Measurements from ENCODE around the gene FAU. TPM values are rescaled to one million over a fixed set of nuclear protein-coding genes. Genes with fewer than 3 reads are reported as not detected.
A peak's percentile ranks its signal among the peaks of the same experiment; 100 is the strongest.

The FAU gene
- total and polyA plus RNA-seq, 2 donors: 177 to 1,282 TPM

GRCh38 chr11:65078786-65079342, 43.1 kb downstream of the FAU start:
- H3K27ac ChIP-seq (ENCODE audit: low read depth): no peak overlapping the region
- H3K36me3 ChIP-seq (ENCODE audit: insufficient read depth): no peaks in the 10 kb centered on the region
- H3K4me1 ChIP-seq (ENCODE audit: insufficient read depth): no peaks in the 10 kb centered on the region
- 93% methylated on average over 9 of the region's 9 CpGs for WGBS
- DNase-seq (ENCODE audit: extremely low spot score): no peak
- H3K4me3 ChIP-seq (ENCODE audit: low read depth, low read length): no peak overlapping the region

GRCh38 chr11:65078151-65078550, 43.8 kb downstream of the FAU start:
- 60% methylated on average over 3 of the region's 3 CpGs for WGBS
- no peak for DNase-seq (ENCODE audit: extremely low spot score)
- Histone ChIP-seq H3K36me3 (ENCODE audit: insufficient read depth) (no peaks in the 10 kb centered on the region), H3K27ac (ENCODE audit: low read depth) (no peak overlapping the region), H3K4me1 (ENCODE audit: insufficient read depth) (no peaks in the 10 kb centered on the region), H3K4me3 (ENCODE audit: low read depth, low read length) (no peak overlapping the region)

GRCh38 chr11:65077451-65077850, 44.5 kb downstream of the FAU start:
- no peaks in the 10 kb centered on the region for H3K36me3 ChIP-seq (ENCODE audit: insufficient read depth)
- DNase-seq (ENCODE audit: extremely low spot score): no peak
- 63% methylated on average over 4 of the region's 4 CpGs for WGBS
- H3K27ac ChIP-seq (ENCODE audit: low read depth): no peak overlapping the region
- H3K4me1 ChIP-seq (ENCODE audit: insufficient read depth): no peaks in the 10 kb centered on the region
- no peak overlapping the region for H3K4me3 ChIP-seq (ENCODE audit: low read depth, low read length)

- no peaks in the 10 kb centered on the region for H3K36me3 ChIP-seq (ENCODE audit: insufficient read depth)
- WGBS: 58% methylated on average over 1 of the region's 1 CpG
- DNase-seq (ENCODE audit: extremely low spot score): no peak
These were observed 49.3 kb downstream of the FAU start for GRCh38 chr11:65072631-65072966.

GRCh38 chr11:65071907-65072630, 49.9 kb downstream of the FAU start:
- Histone ChIP-seq H3K4me1 (ENCODE audit: insufficient read depth) (no peaks in the 10 kb centered on the region), H3K36me3 (ENCODE audit: insufficient read depth) (no peaks in the 10 kb centered on the region), H3K4me3 (ENCODE audit: low read depth, low read length) (no peak overlapping the region), H3K27ac (ENCODE audit: low read depth) (no peak overlapping the region)
- DNase-seq (ENCODE audit: extremely low spot score): no peak
- whole genome bisulfite sequencing: 66% methylated on average over 4 of the region's 4 CpGs

More at GRCh38 chr11:65072631-65072966, 49.3 kb downstream of the FAU start:
- Histone ChIP-seq H3K27ac (ENCODE audit: low read depth) (no peak overlapping the region), H3K4me3 (ENCODE audit: low read depth, low read length) (no peak overlapping the region), H3K4me1 (ENCODE audit: insufficient read depth) (no peaks in the 10 kb centered on the region)

Small RNA genes lying within 50 kb of the gene (small RNA-seq; reads per million reads assigned to genes)
- gene HIGD1AP10: not detected
- not detected for gene PDCL2P2
- gene RNU2-23P: 2.1 reads per million, percentile 86 among the genes with 10 or more reads in this experiment

Other genes with a start within 250 kb of the FAU start
- 31.3 TPM for gene EHD1, start 243.5 kb downstream of the FAU start, total RNA-seq
- 50.5 TPM for gene EHD1, start 243.5 kb downstream of the FAU start, polyA plus RNA-seq
- 7.6 TPM for gene ATG2A, start 204.9 kb downstream of the FAU start, total RNA-seq
- 21.4 TPM for gene ATG2A, start 204.9 kb downstream of the FAU start, polyA plus RNA-seq
- gene PPP2R5B, start 197.4 kb downstream of the FAU start, total RNA-seq: 7.3 TPM
- gene PPP2R5B, start 197.4 kb downstream of the FAU start, polyA plus RNA-seq: 22.1 TPM
- not detected for gene GPHA2, start 186.2 kb downstream of the FAU start, total RNA-seq
- not detected for gene GPHA2, start 186.2 kb downstream of the FAU start, polyA plus RNA-seq
- gene MAJIN, start 150.0 kb downstream of the FAU start, total RNA-seq: not detected
- gene MAJIN, start 150.0 kb downstream of the FAU start, polyA plus RNA-seq: not detected
- 0.85 TPM for gene BATF2, start 125.2 kb downstream of the FAU start, total RNA-seq
- gene BATF2, start 125.2 kb downstream of the FAU start, polyA plus RNA-seq: 5.8 TPM
- 37.9 TPM for gene ARL2, start 108.0 kb downstream of the FAU start, total RNA-seq
- 170 TPM for gene ARL2, start 108.0 kb downstream of the FAU start, polyA plus RNA-seq
- gene SNX15, start 94.7 kb downstream of the FAU start, total RNA-seq: 9.4 TPM
- 34.5 TPM for gene SNX15, start 94.7 kb downstream of the FAU start, polyA plus RNA-seq
- 3.0 TPM for gene SAC3D1, start 80.9 kb downstream of the FAU start, total RNA-seq
- 14.7 TPM for gene SAC3D1, start 80.9 kb downstream of the FAU start, polyA plus RNA-seq
- 11.7 TPM for gene NAALADL1, start 63.6 kb downstream of the FAU start, total RNA-seq
- gene NAALADL1, start 63.6 kb downstream of the FAU start, polyA plus RNA-seq: 38.1 TPM
- 3.9 TPM for gene CDCA5, start 38.1 kb downstream of the FAU start, total RNA-seq
- gene CDCA5, start 38.1 kb downstream of the FAU start, polyA plus RNA-seq: 1.2 TPM
- gene ZFPL1, start 37.9 kb downstream of the FAU start, total RNA-seq: 14.6 TPM
- 50.8 TPM for gene ZFPL1, start 37.9 kb downstream of the FAU start, polyA plus RNA-seq
- gene VPS51, start 25.9 kb downstream of the FAU start, total RNA-seq: 107 TPM
- gene VPS51, start 25.9 kb downstream of the FAU start, polyA plus RNA-seq: 167 TPM
- 9.6 TPM for gene TM7SF2, start 10.3 kb downstream of the FAU start, total RNA-seq
- 12.1 TPM for gene TM7SF2, start 10.3 kb downstream of the FAU start, polyA plus RNA-seq
- 2.6 TPM for gene ZNHIT2, start 4.4 kb downstream of the FAU start, total RNA-seq
- gene ZNHIT2, start 4.4 kb downstream of the FAU start, polyA plus RNA-seq: 19.8 TPM
- 26.8 TPM for gene MRPL49, start 187 bp upstream of the FAU start, total RNA-seq
- gene MRPL49, start 187 bp upstream of the FAU start, polyA plus RNA-seq: 55.6 TPM
- gene SYVN1, start 12.4 kb upstream of the FAU start, total RNA-seq: 16.2 TPM
- 29.3 TPM for gene SYVN1, start 12.4 kb upstream of the FAU start, polyA plus RNA-seq
- gene SPDYC, start 48.1 kb upstream of the FAU start, total RNA-seq: not detected
- gene SPDYC, start 48.1 kb upstream of the FAU start, polyA plus RNA-seq: not detected
- gene CAPN1, start 59.8 kb upstream of the FAU start, total RNA-seq: 94.3 TPM
- gene CAPN1, start 59.8 kb upstream of the FAU start, polyA plus RNA-seq: 123 TPM
- 10.3 TPM for gene POLA2, start 139.8 kb upstream of the FAU start, total RNA-seq
- gene POLA2, start 139.8 kb upstream of the FAU start, polyA plus RNA-seq: 10.7 TPM
- 17.6 TPM for gene CDC42EP2, start 192.7 kb upstream of the FAU start, total RNA-seq
- 30.1 TPM for gene CDC42EP2, start 192.7 kb upstream of the FAU start, polyA plus RNA-seq
- gene DPF2, start 211.7 kb upstream of the FAU start, total RNA-seq: 29.3 TPM
- 55.2 TPM for gene DPF2, start 211.7 kb upstream of the FAU start, polyA plus RNA-seq
- 0.11 TPM for gene TIGD3, start 232.6 kb upstream of the FAU start, total RNA-seq
- 0.16 TPM for gene TIGD3, start 232.6 kb upstream of the FAU start, polyA plus RNA-seq